Measurements from ENCODE around the gene PSMC2. TPM values are rescaled to one million over a fixed set of nuclear protein-coding genes. Genes with fewer than 3 reads are reported as not detected.

The PSMC2 gene
- total RNA-seq, 1 donor from 2014 or later = 105 TPM

Small RNA genes lying within 50 kb of the gene (small RNA-seq; reads per million reads assigned to genes)
- gene RPS29P16 (ENCODE audit: low replicate concordance) = 0.08 reads per million

Other genes starting within 250 kb of the PSMC2 start
- 17.2 TPM for gene NAPEPLD, start 198.5 kb upstream of the PSMC2 start, total RNA-seq
- gene PMPCB, start 50.2 kb upstream of the PSMC2 start, total RNA-seq = 47.9 TPM
- gene DNAJC2, start 2.9 kb upstream of the PSMC2 start, total RNA-seq = 11.6 TPM
- gene SLC26A5, start 98.6 kb downstream of the PSMC2 start, total RNA-seq = not detected

All from temporal lobe (tissue), 2 donors.